ENCODE results near the gene MED12L. TPM values are rescaled to one million over a fixed set of nuclear protein-coding genes. Genes with fewer than 3 reads are reported as not detected.

The MED12L gene
- polyA plus RNA-seq, 1 donor from 2014 or later, result 28.5 TPM

DNA sequence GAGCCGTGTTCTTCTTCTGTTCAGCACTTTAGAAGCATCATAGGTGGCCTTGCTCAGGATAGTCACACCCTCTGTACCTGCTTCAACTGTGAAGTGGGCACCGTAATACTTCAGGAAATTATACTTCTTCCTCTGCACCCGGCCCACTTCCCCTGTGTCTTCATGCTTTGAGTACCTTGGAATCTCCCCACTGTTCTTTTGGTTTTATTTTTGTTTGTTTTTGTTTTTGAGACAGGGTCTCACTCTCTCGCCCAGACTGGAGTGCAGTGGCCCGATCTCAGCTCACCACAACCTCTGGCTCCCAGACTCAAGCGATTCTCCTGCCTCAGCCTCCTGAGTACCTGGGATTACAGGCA lies 191.2 kb downstream of the MED12L start:
- no peaks in the 10 kb centered on the region for H3F3A ChIP-seq (ENCODE audit: insufficient read depth, low read length, poor library complexity, severe bottlenecking)
- H3K79me2 ChIP-seq (replicated peaks; ENCODE audit: insufficient read depth, low read length), result no peaks in the 10 kb centered on the region
- H3K4me3 ChIP-seq (ENCODE audit: low read length), result no peak overlapping the region
- no peaks in the 10 kb centered on the region for H3K27me3 ChIP-seq (ENCODE audit: insufficient read depth, low read depth, low read length)
- no peak for TF ChIP-seq SMC3 (conservative IDR thresholded peaks at IDR 0.05; ENCODE audit: poor library complexity)
- TF ChIP-seq EP300 (conservative IDR thresholded peaks at IDR 0.05; ENCODE audit: poor library complexity, severe bottlenecking), result no peak
- no peak for TF ChIP-seq RAD21 (conservative IDR thresholded peaks at IDR 0.05)
- no peak for TF ChIP-seq MXI1 (conservative IDR thresholded peaks at IDR 0.05; ENCODE audit: poor library complexity, severe bottlenecking)
- TF ChIP-seq, protein P1, sequence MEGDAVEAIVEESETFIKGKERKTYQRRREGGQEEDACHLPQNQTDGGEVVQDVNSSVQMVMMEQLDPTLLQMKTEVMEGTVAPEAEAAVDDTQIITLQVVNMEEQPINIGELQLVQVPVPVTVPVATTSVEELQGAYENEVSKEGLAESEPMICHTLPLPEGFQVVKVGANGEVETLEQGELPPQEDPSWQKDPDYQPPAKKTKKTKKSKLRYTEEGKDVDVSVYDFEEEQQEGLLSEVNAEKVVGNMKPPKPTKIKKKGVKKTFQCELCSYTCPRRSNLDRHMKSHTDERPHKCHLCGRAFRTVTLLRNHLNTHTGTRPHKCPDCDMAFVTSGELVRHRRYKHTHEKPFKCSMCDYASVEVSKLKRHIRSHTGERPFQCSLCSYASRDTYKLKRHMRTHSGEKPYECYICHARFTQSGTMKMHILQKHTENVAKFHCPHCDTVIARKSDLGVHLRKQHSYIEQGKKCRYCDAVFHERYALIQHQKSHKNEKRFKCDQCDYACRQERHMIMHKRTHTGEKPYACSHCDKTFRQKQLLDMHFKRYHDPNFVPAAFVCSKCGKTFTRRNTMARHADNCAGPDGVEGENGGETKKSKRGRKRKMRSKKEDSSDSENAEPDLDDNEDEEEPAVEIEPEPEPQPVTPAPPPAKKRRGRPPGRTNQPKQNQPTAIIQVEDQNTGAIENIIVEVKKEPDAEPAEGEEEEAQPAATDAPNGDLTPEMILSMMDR (IDR thresholded peaks at IDR 0.05; ENCODE audit: poor library complexity, severe bottlenecking), result no peak
- TF ChIP-seq POLR2AphosphoS5 (IDR thresholded peaks at IDR 0.05), result no peak
- TF ChIP-seq TAF1 (IDR thresholded peaks at IDR 0.05; ENCODE audit: low read depth), result no peak
- TF ChIP-seq, protein P2, sequence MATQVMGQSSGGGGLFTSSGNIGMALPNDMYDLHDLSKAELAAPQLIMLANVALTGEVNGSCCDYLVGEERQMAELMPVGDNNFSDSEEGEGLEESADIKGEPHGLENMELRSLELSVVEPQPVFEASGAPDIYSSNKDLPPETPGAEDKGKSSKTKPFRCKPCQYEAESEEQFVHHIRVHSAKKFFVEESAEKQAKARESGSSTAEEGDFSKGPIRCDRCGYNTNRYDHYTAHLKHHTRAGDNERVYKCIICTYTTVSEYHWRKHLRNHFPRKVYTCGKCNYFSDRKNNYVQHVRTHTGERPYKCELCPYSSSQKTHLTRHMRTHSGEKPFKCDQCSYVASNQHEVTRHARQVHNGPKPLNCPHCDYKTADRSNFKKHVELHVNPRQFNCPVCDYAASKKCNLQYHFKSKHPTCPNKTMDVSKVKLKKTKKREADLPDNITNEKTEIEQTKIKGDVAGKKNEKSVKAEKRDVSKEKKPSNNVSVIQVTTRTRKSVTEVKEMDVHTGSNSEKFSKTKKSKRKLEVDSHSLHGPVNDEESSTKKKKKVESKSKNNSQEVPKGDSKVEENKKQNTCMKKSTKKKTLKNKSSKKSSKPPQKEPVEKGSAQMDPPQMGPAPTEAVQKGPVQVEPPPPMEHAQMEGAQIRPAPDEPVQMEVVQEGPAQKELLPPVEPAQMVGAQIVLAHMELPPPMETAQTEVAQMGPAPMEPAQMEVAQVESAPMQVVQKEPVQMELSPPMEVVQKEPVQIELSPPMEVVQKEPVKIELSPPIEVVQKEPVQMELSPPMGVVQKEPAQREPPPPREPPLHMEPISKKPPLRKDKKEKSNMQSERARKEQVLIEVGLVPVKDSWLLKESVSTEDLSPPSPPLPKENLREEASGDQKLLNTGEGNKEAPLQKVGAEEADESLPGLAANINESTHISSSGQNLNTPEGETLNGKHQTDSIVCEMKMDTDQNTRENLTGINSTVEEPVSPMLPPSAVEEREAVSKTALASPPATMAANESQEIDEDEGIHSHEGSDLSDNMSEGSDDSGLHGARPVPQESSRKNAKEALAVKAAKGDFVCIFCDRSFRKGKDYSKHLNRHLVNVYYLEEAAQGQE (IDR thresholded peaks at IDR 0.05; ENCODE audit: borderline replicate concordance), result no peak
- TF ChIP-seq EZH2 (IDR thresholded peaks at IDR 0.05; ENCODE audit: borderline replicate concordance, insufficient read depth, low read length, poor library complexity, severe bottlenecking), result no peak
- H3K9ac ChIP-seq (ENCODE audit: low read length), result no peak overlapping the region
- no peaks in the 10 kb centered on the region for H3K36me3 ChIP-seq (ENCODE audit: insufficient read depth, low read length)
- no peaks in the 10 kb centered on the region for H3K9me3 ChIP-seq (ENCODE audit: low read length)
- no peak overlapping the region for H2AFZ ChIP-seq (ENCODE audit: low read depth, low read length)
- H4K20me1 ChIP-seq (ENCODE audit: insufficient read depth), result no peaks in the 10 kb centered on the region
- H3K9me2 ChIP-seq (ENCODE audit: insufficient read depth, low read length), result no peaks in the 10 kb centered on the region
- H3K4me2 ChIP-seq (ENCODE audit: low read length), result no peak overlapping the region
- no peak overlapping the region for H3K27ac ChIP-seq (ENCODE audit: low read length)

DNA sequence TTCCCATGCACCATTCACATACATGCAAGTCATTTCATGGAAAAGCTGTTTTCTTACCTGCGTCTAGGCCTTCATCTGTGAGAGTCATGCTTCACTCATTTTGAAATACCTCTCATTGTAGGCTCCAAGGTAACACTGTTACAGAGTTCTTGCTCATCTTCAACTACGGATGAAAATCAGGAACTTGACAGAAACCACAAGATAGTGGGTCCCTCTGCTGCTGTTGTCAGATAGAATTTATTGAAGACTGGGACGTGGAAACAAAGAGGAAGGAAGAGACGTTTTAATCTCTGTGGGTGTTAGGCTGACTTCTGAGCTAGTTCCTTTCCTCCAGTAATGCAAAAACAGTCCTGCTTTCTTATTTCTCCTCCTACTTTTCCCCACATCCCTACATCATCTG lies 192.8 kb downstream of the MED12L start, which contains the start of gene P2RY14:
Gene P2RY14, minus strand, starts transcription at position 313 of the 400 bp plus-strand sequence. CDS start 64,226 bp downstream, outside the sequence.
- no peaks in the 10 kb centered on the region for H4K20me1 ChIP-seq (ENCODE audit: insufficient read depth)
- H3K9ac ChIP-seq (ENCODE audit: low read length), result no peak within 1 kb of the TSS
- no peaks in the 10 kb centered on the region for H3K9me3 ChIP-seq (ENCODE audit: low read length)
- no peak within 1 kb of the TSS for H3K4me2 ChIP-seq (ENCODE audit: low read length)
- no peak within 1 kb of the TSS for H3K4me3 ChIP-seq (ENCODE audit: low read length)
- TF ChIP-seq TAF1 (IDR thresholded peaks at IDR 0.05; ENCODE audit: low read depth) (no peak), EZH2 (IDR thresholded peaks at IDR 0.05; ENCODE audit: borderline replicate concordance, insufficient read depth, low read length, poor library complexity, severe bottlenecking) (no peak), EP300 (conservative IDR thresholded peaks at IDR 0.05; ENCODE audit: poor library complexity, severe bottlenecking) (no peak)
- TF ChIP-seq, protein P1 (IDR thresholded peaks at IDR 0.05; ENCODE audit: poor library complexity, severe bottlenecking), result no peak
- TF ChIP-seq, protein P2 (IDR thresholded peaks at IDR 0.05; ENCODE audit: borderline replicate concordance), result no peak
- no peak within 1 kb of the TSS for H3K27ac ChIP-seq (ENCODE audit: low read length)
- H3K79me2 ChIP-seq (replicated peaks; ENCODE audit: insufficient read depth, low read length), result no peaks in the 10 kb centered on the region
- no peaks in the 10 kb centered on the region for H3F3A ChIP-seq (ENCODE audit: insufficient read depth, low read length, poor library complexity, severe bottlenecking)
- no peaks in the 10 kb centered on the region for H3K36me3 ChIP-seq (ENCODE audit: insufficient read depth, low read length)
- H3K9me2 ChIP-seq (ENCODE audit: insufficient read depth, low read length), result no peaks in the 10 kb centered on the region
- no peak within 1 kb of the TSS for H2AFZ ChIP-seq (ENCODE audit: low read depth, low read length)
- H3K27me3 ChIP-seq (ENCODE audit: insufficient read depth, low read depth, low read length), result no peaks in the 10 kb centered on the region
